Measurements from ENCODE around the gene KIFC3.
A peak's percentile ranks its signal among the peaks of the same experiment; 100 is the strongest.
"Not testable (repeated sequence)": the region's sequence is repeated elsewhere in the genome, so short reads cannot be mapped to it uniquely, and the experiment has no call there.

Gene KIFC3

GRCh38 chr16:57804111-57804837 is 2.0 kb upstream of the KIFC3 start:
- DNase-seq (ENCODE audit: low spot score), result no peak

GRCh38 chr16:57803134-57803990 is 1.1 kb upstream of the KIFC3 start:
- DNase-seq (ENCODE audit: low spot score), result no peak

- no peak for DNase-seq (ENCODE audit: low spot score)
Measured at GRCh38 chr16:57801809-57802340, 416 bp downstream of the KIFC3 start.

GRCh38 chr16:57801098-57801808 is 1.0 kb downstream of the KIFC3 start:
- no peak for DNase-seq (ENCODE audit: low spot score)

- no peak for DNase-seq (ENCODE audit: low spot score)
Measured at GRCh38 chr16:57800200-57801097, 1.8 kb downstream of the KIFC3 start.

GRCh38 chr16:57799600-57800199 is 2.6 kb downstream of the KIFC3 start:
- no peak for DNase-seq (ENCODE audit: low spot score)

- no peak for DNase-seq (ENCODE audit: low spot score)
Measured at GRCh38 chr16:57798953-57799599, 3.2 kb downstream of the KIFC3 start.

GRCh38 chr16:57798267-57798810 is 4.0 kb downstream of the KIFC3 start:
- no peak for DNase-seq (ENCODE audit: low spot score)

- peak; percentile 81 for DNase-seq (ENCODE audit: low spot score)
Measured at GRCh38 chr16:57797526-57798266, 4.6 kb downstream of the KIFC3 start.

GRCh38 chr16:57797216-57797525 is 5.1 kb downstream of the KIFC3 start:
- no peak for DNase-seq (ENCODE audit: low spot score)

GRCh38 chr16:57796014-57796413 is 6.3 kb downstream of the KIFC3 start:
- not testable (repeated sequence) for DNase-seq (ENCODE audit: low spot score)

- peak; percentile 64 for DNase-seq (ENCODE audit: low spot score)
Measured at GRCh38 chr16:57795431-57795878, 6.8 kb downstream of the KIFC3 start.

GRCh38 chr16:57794849-57795430 is 7.4 kb downstream of the KIFC3 start:
- DNase-seq (ENCODE audit: low spot score), result no peak

GRCh38 chr16:57791893-57792461 is 10.3 kb downstream of the KIFC3 start:
- DNase-seq (ENCODE audit: low spot score), result no peak

- no peak for DNase-seq (ENCODE audit: low spot score)
Measured at GRCh38 chr16:57791195-57791892, 10.9 kb downstream of the KIFC3 start.

GRCh38 chr16:57788951-57789350 is 13.3 kb downstream of the KIFC3 start:
- DNase-seq (ENCODE audit: low spot score), result no peak

- no peak for DNase-seq (ENCODE audit: low spot score)
Measured at GRCh38 chr16:57788252-57788841, 13.9 kb downstream of the KIFC3 start.

GRCh38 chr16:57787519-57787905 is 14.8 kb downstream of the KIFC3 start:
- no peak for DNase-seq (ENCODE audit: low spot score)

All from HuH-7 (cell line).